CD4-positive, alpha-beta T cell (primary cell): ENCODE results near the gene AFG3L2. TPM values are rescaled to one million over a fixed set of nuclear protein-coding genes. Genes with fewer than 3 reads are reported as not detected.

Experiments
- ATAC-seq: fragments of 200-7000 bp; cut with Tn5 transposase; one replicate; pipeline ENCODE4 v1.10.0; 2022; ENCODE audit warnings: mild to moderate bottlenecking; ENCODE audit not compliant: poor library complexity
- CTCF ChIA-PET: fragments of 350-600 bp; sonication (Branson Sonifier 250); formaldehyde crosslinking; loops from one replicate; lab custom pipeline; 2021; ENCODE audit warnings: antibody characterized with exemption, inconsistent platforms; lab: Charles Lee
- POLR2A ChIA-PET: fragments of 350-600 bp; sonication (Branson Sonifier 250); formaldehyde crosslinking; loops from one replicate; lab custom pipeline; 2021; ENCODE audit warnings: antibody characterized with exemption, inconsistent platforms; lab: Charles Lee
- DNase-seq, 14 experiments: peaks; one replicate each; pipeline ENCODE4 v3.0.0-alpha.2; 2013 to 2020; ENCODE audit warnings: mixed read lengths in 2 of 14
- H3K27ac ChIP-seq, 2 donors: one replicate each; pipeline versions ENCODE4 v1.5.1 to v1.7.0; 2013; ENCODE audit warnings: low read length in 2 of 2, low read depth in 1 of 2, mild to moderate bottlenecking in 1 of 2
- H3K27me3 ChIP-seq, 2 experiments: 1 replicate in 1 of 2; 2 replicates in 1 of 2; pipeline versions ENCODE4 v1.6.1 to v1.7.0; 2013; ENCODE audit warnings: low read length in 2 of 2, control low read depth in 1 of 2, mild to moderate bottlenecking in 1 of 2, moderate library complexity in 1 of 2; ENCODE audit not compliant: insufficient read depth in 2 of 2, control insufficient read depth in 1 of 2
- H3K36me3 ChIP-seq: one replicate; pipeline ENCODE4 v1.6.1; 2013; ENCODE audit warnings: low read length, control low read depth; ENCODE audit not compliant: insufficient read depth
- H3K4me1 ChIP-seq: one replicate; pipeline ENCODE4 v1.6.1; 2013; ENCODE audit warnings: low read length, control low read depth; ENCODE audit not compliant: insufficient read depth
- H3K4me3 ChIP-seq: one replicate; pipeline ENCODE4 v1.5.1; 2013; ENCODE audit warnings: mild to moderate bottlenecking, low read length, moderate library complexity
- H3K9me3 ChIP-seq, 2 experiments: 1 replicate in 1 of 2; 2 replicates in 1 of 2; pipeline versions ENCODE4 v1.6.1 to v1.7.0; 2013; ENCODE audit warnings: low read length in 2 of 2, mild to moderate bottlenecking in 2 of 2, control low read depth in 1 of 2, moderate library complexity in 1 of 2; ENCODE audit not compliant: control insufficient read depth in 1 of 2, insufficient read depth in 1 of 2
- H3K27ac Mint-ChIP-seq: one replicate; pipeline ENCODE4 v1.8.0; 2020; ENCODE audit warnings: mixed read lengths
- H3K27me3 Mint-ChIP-seq: one replicate; pipeline ENCODE4 v1.8.0; 2021; ENCODE audit warnings: mixed read lengths
- H3K36me3 Mint-ChIP-seq: one replicate; pipeline ENCODE4 v1.8.0; 2021; ENCODE audit warnings: low read depth, mixed read lengths
- H3K4me1 Mint-ChIP-seq: one replicate; pipeline ENCODE4 v1.8.0; 2021; ENCODE audit warnings: low read depth, mixed read lengths
- H3K4me3 Mint-ChIP-seq: one replicate; pipeline ENCODE4 v1.8.0; 2020; ENCODE audit warnings: mild to moderate bottlenecking, mixed read lengths
- H3K9me3 Mint-ChIP-seq: one replicate; pipeline ENCODE4 v1.8.0; 2020; ENCODE audit warnings: mixed read lengths
- intact Hi-C, 2 experiments: fragments of 100-400 bp; cut with DNase I in 1 of 2; cut with micrococcal nuclease in 1 of 2; formaldehyde crosslinking; loops; one replicate each; pipeline versions ENCODE4 v1.15.1 to v1.9.0; 2023 to 2025; cut with DNase I, micrococcal nuclease
- total RNA-seq, 174 experiments: library from RNA in 2 of 174; stranded (reverse) in 2 of 174; gene quantifications; one replicate each; pipeline ENCODE4 v1.2.3 and lab custom pipeline; 2021 to 2026
- TF ChIP-seq, protein P1 (sequence below): fragments of 200-600 bp; IDR thresholded peaks from one replicate; pipeline ENCODE4 v1.8.0; 2022; ENCODE audit warnings: antibody characterized with exemption, mild to moderate bottlenecking

Gene AFG3L2
- total RNA-seq, 2 experiments from 2014 or later = 40.4 to 46.8 TPM

GRCh38 chr18:12403601-12404506 lies 26.8 kb upstream of the AFG3L2 start:
- ATAC-seq (no peak), DNase-seq (no peak)
- TF ChIP-seq, protein P1, sequence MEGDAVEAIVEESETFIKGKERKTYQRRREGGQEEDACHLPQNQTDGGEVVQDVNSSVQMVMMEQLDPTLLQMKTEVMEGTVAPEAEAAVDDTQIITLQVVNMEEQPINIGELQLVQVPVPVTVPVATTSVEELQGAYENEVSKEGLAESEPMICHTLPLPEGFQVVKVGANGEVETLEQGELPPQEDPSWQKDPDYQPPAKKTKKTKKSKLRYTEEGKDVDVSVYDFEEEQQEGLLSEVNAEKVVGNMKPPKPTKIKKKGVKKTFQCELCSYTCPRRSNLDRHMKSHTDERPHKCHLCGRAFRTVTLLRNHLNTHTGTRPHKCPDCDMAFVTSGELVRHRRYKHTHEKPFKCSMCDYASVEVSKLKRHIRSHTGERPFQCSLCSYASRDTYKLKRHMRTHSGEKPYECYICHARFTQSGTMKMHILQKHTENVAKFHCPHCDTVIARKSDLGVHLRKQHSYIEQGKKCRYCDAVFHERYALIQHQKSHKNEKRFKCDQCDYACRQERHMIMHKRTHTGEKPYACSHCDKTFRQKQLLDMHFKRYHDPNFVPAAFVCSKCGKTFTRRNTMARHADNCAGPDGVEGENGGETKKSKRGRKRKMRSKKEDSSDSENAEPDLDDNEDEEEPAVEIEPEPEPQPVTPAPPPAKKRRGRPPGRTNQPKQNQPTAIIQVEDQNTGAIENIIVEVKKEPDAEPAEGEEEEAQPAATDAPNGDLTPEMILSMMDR = no peak
- Mint-ChIP-seq H3K4me1 (peaks cover 25% of the 10 kb centered on the region), H3K27ac (no peak overlapping the region), H3K27me3 (peaks cover 64% of the 10 kb centered on the region), H3K9me3 (no peaks in the 10 kb centered on the region), H3K36me3 (no peaks in the 10 kb centered on the region), H3K4me3 (no peak overlapping the region)
- H3K27ac ChIP-seq = no peak overlapping the region
- peaks cover 22% of the 10 kb centered on the region for H3K4me1 ChIP-seq
- no peak overlapping the region for H3K4me3 ChIP-seq
- intact Hi-C loops = no loop called here
- peaks cover 8 to 35% of the 10 kb centered on the region in 2 experiments for H3K27me3 ChIP-seq
- no peaks in the 10 kb centered on the region for H3K9me3 ChIP-seq
- CTCF ChIA-PET = no interaction called here
- POLR2A ChIA-PET = no interaction called here
- no peaks in the 10 kb centered on the region for H3K36me3 ChIP-seq

- TF ChIP-seq, protein P1 = no peak
- intact Hi-C loops = no loop called here
- Mint-ChIP-seq H3K4me3 (no peak overlapping the region), H3K9me3 (no peaks in the 10 kb centered on the region), H3K27me3 (peaks cover 73% of the 10 kb centered on the region), H3K4me1 (peaks cover 12% of the 10 kb centered on the region), H3K27ac (no peak overlapping the region), H3K36me3 (no peaks in the 10 kb centered on the region)
- Histone ChIP-seq H3K4me3 (no peak overlapping the region), H3K27ac (no peak overlapping the region), H3K9me3 (no peaks in the 10 kb centered on the region), H3K36me3 (no peaks in the 10 kb centered on the region), H3K4me1 (peaks cover 11% of the 10 kb centered on the region), H3K27me3 (peaks cover 8 to 35% of the 10 kb centered on the region in 2 experiments)
- ChIA-PET POLR2A (no interaction called here), CTCF (no interaction called here)
- no peak for ATAC-seq
- DNase-seq = no peak
Observed at GRCh38 chr18:12401881-12402280, 24.9 kb upstream of the AFG3L2 start.

GRCh38 chr18:12399231-12399630 lies 22.2 kb upstream of the AFG3L2 start:
- ATAC-seq (no peak), DNase-seq (no peak)
- POLR2A ChIA-PET = no interaction called here
- H3K27me3 ChIP-seq = peaks cover 5 to 26% of the 10 kb centered on the region in 2 experiments
- H3K9me3 ChIP-seq = no peaks in the 10 kb centered on the region
- no peaks in the 10 kb centered on the region for H3K4me1 ChIP-seq
- Mint-ChIP-seq H3K9me3 (no peaks in the 10 kb centered on the region), H3K4me3 (no peak overlapping the region), H3K27me3 (peaks cover 56% of the 10 kb centered on the region), H3K4me1 (no peaks in the 10 kb centered on the region), H3K36me3 (no peaks in the 10 kb centered on the region), H3K27ac (no peak overlapping the region)
- CTCF ChIA-PET = no interaction called here
- intact Hi-C loops = loop anchor here in 1 of 2 experiments (10.0 kb wide), 1 partner anchor 756 kb away; no protein-coding TSS in a partner anchor
- no peaks in the 10 kb centered on the region for H3K36me3 ChIP-seq
- H3K4me3 ChIP-seq = no peak overlapping the region
- TF ChIP-seq, protein P1 = no peak
- H3K27ac ChIP-seq = no peak overlapping the region
